NT2/D1 (cell line): ENCODE measurements around the gene TRIM71.

Source experiments
- YY1 ChIP-seq: IDR thresholded peaks from 2 replicates; pipeline ENCODE4 v1.6.1; 2011; ENCODE audit not compliant: insufficient read length, insufficient read depth
- ZNF274 ChIP-seq: IDR thresholded peaks from 2 replicates; pipeline ENCODE4 v1.6.1; 2011; ENCODE audit warnings: mild to moderate bottlenecking, low read depth, low read length

GRCh38 chr3:32813180-32813579, 4.6 kb upstream of the TRIM71 start:
- no peak for TF ChIP-seq ZNF274
- no peak for TF ChIP-seq YY1
